ENCODE measurements around the gene CYB561. TPM values are rescaled to one million over a fixed set of nuclear protein-coding genes. Genes with fewer than 3 reads are reported as not detected.
A peak's percentile ranks its signal among the peaks of the same experiment; 100 is the strongest.

The CYB561 gene
- polyA plus RNA-seq (2013, experiment 1 of 4) = 20.0 TPM
- 18.7 TPM for polyA plus RNA-seq (2013, experiment 2 of 4)
- 13.0 TPM for polyA plus RNA-seq (2013, experiment 3 of 4)
- 15.0 TPM for polyA plus RNA-seq (2013, experiment 4 of 4)

GRCh38 chr17:63445954-63446752 lies at the start of gene CYB561:
Gene CYB561, minus strand, starts transcription at chr17:63446306. Its CDS starts 8,759 bp downstream, at chr17:63437547.
- Histone ChIP-seq H3K27me3 (ENCODE audit: control insufficient read depth, insufficient read depth, low read length, poor library complexity, severe bottlenecking) (peaks cover 33% of the 10 kb centered on the region), H3K4me1 (ENCODE audit: control insufficient read depth, insufficient read depth, low read length) (peaks cover 19% of the 10 kb centered on the region), H3K27ac (ENCODE audit: insufficient read depth, low read depth, low read length, poor library complexity, severe bottlenecking) (no peak within 1 kb of the TSS), H3K4me3 (ENCODE audit: insufficient read depth, low read depth, low read length) (peak within 1 kb of the TSS; percentile 45), H3K9me3 (ENCODE audit: control insufficient read depth, low read length) (no peaks in the 10 kb centered on the region), H3K36me3 (ENCODE audit: control insufficient read depth, insufficient read depth, low read length) (no peaks in the 10 kb centered on the region)
- 2% methylated on average over 99 of the region's 99 CpGs for WGBS, 2 experiments

GRCh38 chr17:63495491-63495890 lies 49.4 kb upstream of the CYB561 start:
- H3K9me3 ChIP-seq (ENCODE audit: control insufficient read depth, low read length) = no peaks in the 10 kb centered on the region
- H3K27ac ChIP-seq (ENCODE audit: insufficient read depth, low read depth, low read length, poor library complexity, severe bottlenecking) = no peak overlapping the region
- no peak overlapping the region for H3K4me3 ChIP-seq (ENCODE audit: insufficient read depth, low read depth, low read length)
- H3K4me1 ChIP-seq (ENCODE audit: control insufficient read depth, insufficient read depth, low read length) = peaks cover 4% of the 10 kb centered on the region
- 94% methylated on average over 6 of the region's 6 CpGs for WGBS, 2 experiments
- H3K36me3 ChIP-seq (ENCODE audit: control insufficient read depth, insufficient read depth, low read length) = no peaks in the 10 kb centered on the region
- no peaks in the 10 kb centered on the region for H3K27me3 ChIP-seq (ENCODE audit: control insufficient read depth, insufficient read depth, low read length, poor library complexity, severe bottlenecking)

GRCh38 chr17:63494300-63494928 lies 48.3 kb upstream of the CYB561 start:
- whole genome bisulfite sequencing, 2 experiments = 93 to 94% methylated on average over 12 of the region's 12 CpGs
- Histone ChIP-seq H3K4me1 (ENCODE audit: control insufficient read depth, insufficient read depth, low read length) (peaks cover 4% of the 10 kb centered on the region), H3K27me3 (ENCODE audit: control insufficient read depth, insufficient read depth, low read length, poor library complexity, severe bottlenecking) (no peaks in the 10 kb centered on the region)

GRCh38 chr17:63493411-63493810 lies 47.3 kb upstream of the CYB561 start:
- no peak overlapping the region for H3K4me3 ChIP-seq (ENCODE audit: insufficient read depth, low read depth, low read length)
- WGBS, 2 experiments = 94% methylated on average over 9 of the region's 9 CpGs
- H3K27me3 ChIP-seq (ENCODE audit: control insufficient read depth, insufficient read depth, low read length, poor library complexity, severe bottlenecking) = no peaks in the 10 kb centered on the region
- peaks cover 4% of the 10 kb centered on the region for H3K4me1 ChIP-seq (ENCODE audit: control insufficient read depth, insufficient read depth, low read length)
- no peaks in the 10 kb centered on the region for H3K36me3 ChIP-seq (ENCODE audit: control insufficient read depth, insufficient read depth, low read length)
- H3K9me3 ChIP-seq (ENCODE audit: control insufficient read depth, low read length) = no peaks in the 10 kb centered on the region
- no peak overlapping the region for H3K27ac ChIP-seq (ENCODE audit: insufficient read depth, low read depth, low read length, poor library complexity, severe bottlenecking)

More at GRCh38 chr17:63494300-63494928, 48.3 kb upstream of the CYB561 start:
- Histone ChIP-seq H3K9me3 (ENCODE audit: control insufficient read depth, low read length) (no peaks in the 10 kb centered on the region), H3K36me3 (ENCODE audit: control insufficient read depth, insufficient read depth, low read length) (no peaks in the 10 kb centered on the region), H3K4me3 (ENCODE audit: insufficient read depth, low read depth, low read length) (no peak overlapping the region), H3K27ac (ENCODE audit: insufficient read depth, low read depth, low read length, poor library complexity, severe bottlenecking) (no peak overlapping the region)

GRCh38 chr17:63492940-63493339 lies 46.8 kb upstream of the CYB561 start:
- Histone ChIP-seq H3K27ac (ENCODE audit: insufficient read depth, low read depth, low read length, poor library complexity, severe bottlenecking) (no peak overlapping the region), H3K4me1 (ENCODE audit: control insufficient read depth, insufficient read depth, low read length) (peaks cover 4% of the 10 kb centered on the region), H3K27me3 (ENCODE audit: control insufficient read depth, insufficient read depth, low read length, poor library complexity, severe bottlenecking) (no peaks in the 10 kb centered on the region), H3K36me3 (ENCODE audit: control insufficient read depth, insufficient read depth, low read length) (no peaks in the 10 kb centered on the region), H3K9me3 (ENCODE audit: control insufficient read depth, low read length) (no peaks in the 10 kb centered on the region), H3K4me3 (ENCODE audit: insufficient read depth, low read depth, low read length) (no peak overlapping the region)
- 92 to 93% methylated on average over 6 of the region's 6 CpGs for WGBS, 2 experiments

GRCh38 chr17:63491977-63492618 lies 46.0 kb upstream of the CYB561 start:
- no peaks in the 10 kb centered on the region for H3K4me1 ChIP-seq (ENCODE audit: control insufficient read depth, insufficient read depth, low read length)
- no peak overlapping the region for H3K4me3 ChIP-seq (ENCODE audit: insufficient read depth, low read depth, low read length)
- no peak overlapping the region for H3K27ac ChIP-seq (ENCODE audit: insufficient read depth, low read depth, low read length, poor library complexity, severe bottlenecking)
- WGBS, 2 experiments = 86 to 91% methylated on average over 10 of the region's 10 CpGs
- no peaks in the 10 kb centered on the region for H3K9me3 ChIP-seq (ENCODE audit: control insufficient read depth, low read length)
- no peaks in the 10 kb centered on the region for H3K36me3 ChIP-seq (ENCODE audit: control insufficient read depth, insufficient read depth, low read length)
- no peaks in the 10 kb centered on the region for H3K27me3 ChIP-seq (ENCODE audit: control insufficient read depth, insufficient read depth, low read length, poor library complexity, severe bottlenecking)

- Histone ChIP-seq H3K27ac (ENCODE audit: insufficient read depth, low read depth, low read length, poor library complexity, severe bottlenecking) (no peak overlapping the region), H3K4me1 (ENCODE audit: control insufficient read depth, insufficient read depth, low read length) (no peaks in the 10 kb centered on the region), H3K9me3 (ENCODE audit: control insufficient read depth, low read length) (no peaks in the 10 kb centered on the region), H3K4me3 (ENCODE audit: insufficient read depth, low read depth, low read length) (no peak overlapping the region), H3K36me3 (ENCODE audit: control insufficient read depth, insufficient read depth, low read length) (no peaks in the 10 kb centered on the region), H3K27me3 (ENCODE audit: control insufficient read depth, insufficient read depth, low read length, poor library complexity, severe bottlenecking) (no peaks in the 10 kb centered on the region)
- WGBS, 2 experiments = 89 to 93% methylated on average over 8 of the region's 8 CpGs
These were observed 45.3 kb upstream of the CYB561 start for GRCh38 chr17:63491413-63491812.

- Histone ChIP-seq H3K9me3 (ENCODE audit: control insufficient read depth, low read length) (no peaks in the 10 kb centered on the region), H3K36me3 (ENCODE audit: control insufficient read depth, insufficient read depth, low read length) (no peaks in the 10 kb centered on the region), H3K4me3 (ENCODE audit: insufficient read depth, low read depth, low read length) (no peak overlapping the region), H3K27me3 (ENCODE audit: control insufficient read depth, insufficient read depth, low read length, poor library complexity, severe bottlenecking) (no peaks in the 10 kb centered on the region), H3K27ac (ENCODE audit: insufficient read depth, low read depth, low read length, poor library complexity, severe bottlenecking) (no peak overlapping the region), H3K4me1 (ENCODE audit: control insufficient read depth, insufficient read depth, low read length) (no peaks in the 10 kb centered on the region)
- 93% methylated on average over 22 of the region's 22 CpGs for WGBS, 2 experiments
These were observed 44.8 kb upstream of the CYB561 start for GRCh38 chr17:63490858-63491400.

- 72 to 78% methylated on average over 10 of the region's 10 CpGs for WGBS, 2 experiments
- H3K4me1 ChIP-seq (ENCODE audit: control insufficient read depth, insufficient read depth, low read length) = no peaks in the 10 kb centered on the region
- H3K36me3 ChIP-seq (ENCODE audit: control insufficient read depth, insufficient read depth, low read length) = no peaks in the 10 kb centered on the region
- no peaks in the 10 kb centered on the region for H3K9me3 ChIP-seq (ENCODE audit: control insufficient read depth, low read length)
- no peak overlapping the region for H3K27ac ChIP-seq (ENCODE audit: insufficient read depth, low read depth, low read length, poor library complexity, severe bottlenecking)
- H3K4me3 ChIP-seq (ENCODE audit: insufficient read depth, low read depth, low read length) = no peak overlapping the region
- no peaks in the 10 kb centered on the region for H3K27me3 ChIP-seq (ENCODE audit: control insufficient read depth, insufficient read depth, low read length, poor library complexity, severe bottlenecking)
These were observed 44.2 kb upstream of the CYB561 start for GRCh38 chr17:63490329-63490728.

- H3K9me3 ChIP-seq (ENCODE audit: control insufficient read depth, low read length) = no peaks in the 10 kb centered on the region
- 92 to 95% methylated on average over 6 of the region's 6 CpGs for WGBS, 2 experiments
- no peak overlapping the region for H3K4me3 ChIP-seq (ENCODE audit: insufficient read depth, low read depth, low read length)
- H3K27me3 ChIP-seq (ENCODE audit: control insufficient read depth, insufficient read depth, low read length, poor library complexity, severe bottlenecking) = no peaks in the 10 kb centered on the region
- no peaks in the 10 kb centered on the region for H3K4me1 ChIP-seq (ENCODE audit: control insufficient read depth, insufficient read depth, low read length)
- no peaks in the 10 kb centered on the region for H3K36me3 ChIP-seq (ENCODE audit: control insufficient read depth, insufficient read depth, low read length)
- no peak overlapping the region for H3K27ac ChIP-seq (ENCODE audit: insufficient read depth, low read depth, low read length, poor library complexity, severe bottlenecking)
These were observed 43.2 kb upstream of the CYB561 start for GRCh38 chr17:63489291-63489690.
